COLO668 (cell line): ENCODE measurements around the gene FGF11.
"Not testable (repeated sequence)": the region's sequence is repeated elsewhere in the genome, so short reads cannot be mapped to it uniquely, and the experiment has no call there.

Experiments
- DNase-seq: peaks from one replicate; lab custom pipeline; 2025; ENCODE audit not compliant: unreplicated experiment; lab: John Stamatoyannopoulos, UW

The FGF11 gene

GRCh38 chr17:7478276-7479212, 39.2 kb downstream of the FGF11 start:
- DNase-seq = peak; percentile 7

- peak; percentile 57 for DNase-seq
Observed at GRCh38 chr17:7479213-7480088, 40.1 kb downstream of the FGF11 start, which contains the start of gene ZBTB4. Gene ZBTB4, minus strand, starts transcription at chr17:7479631. Its CDS starts 12,830 bp downstream, at chr17:7466801.

- DNase-seq = no peak
Observed at GRCh38 chr17:7480089-7480384, 40.7 kb downstream of the FGF11 start.

DNA sequence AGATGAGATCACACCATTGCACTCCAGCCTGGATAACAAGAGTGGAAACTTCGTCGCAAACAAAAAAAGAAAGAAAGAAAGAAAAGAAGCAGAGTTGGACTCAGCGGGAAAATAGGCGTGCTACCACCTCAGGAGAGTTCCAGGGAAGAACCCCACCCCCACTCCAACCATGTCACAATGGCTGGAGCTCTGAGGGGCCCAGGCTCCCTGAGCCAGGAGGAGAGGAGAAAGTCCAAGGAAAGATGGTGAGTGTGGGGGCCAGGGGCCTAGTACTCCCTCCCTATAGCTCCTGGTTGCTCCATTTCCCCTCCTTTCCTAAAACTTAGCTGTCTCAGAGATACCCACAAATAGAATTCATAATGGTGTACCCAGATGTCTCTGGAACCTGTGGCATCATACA, 42.0 kb downstream of the FGF11 start, which contains the start of gene SLC35G6:
SLC35G6 (plus strand) TSS at position 172 of the 400 bp plus-strand sequence; CDS start at position 243, 71 bp downstream.
- not testable (repeated sequence) for DNase-seq

- not testable (repeated sequence) for DNase-seq
Observed at GRCh38 chr17:7481842-7482741, 42.8 kb downstream of the FGF11 start.

DNA sequence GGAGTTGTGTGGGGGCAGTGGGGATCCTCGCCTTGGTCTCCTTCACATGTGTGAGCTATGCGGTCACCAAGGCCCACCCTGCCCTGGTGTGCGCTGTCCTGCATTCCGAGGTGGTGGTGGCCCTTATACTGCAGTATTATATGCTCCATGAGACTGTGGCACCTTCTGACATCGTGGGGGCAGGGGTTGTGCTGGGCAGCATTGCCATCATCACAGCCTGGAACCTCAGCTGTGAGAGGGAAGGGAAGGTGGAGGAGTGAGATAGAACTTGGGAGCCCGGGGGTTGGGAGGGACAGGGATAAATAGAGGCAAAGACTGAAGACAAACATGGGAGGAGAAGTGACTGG, 43.4 kb downstream of the FGF11 start:
- DNase-seq = not testable (repeated sequence)

- DNase-seq = peak; percentile 86
Observed at GRCh38 chr17:7483255-7484066, 44.1 kb downstream of the FGF11 start.

DNA sequence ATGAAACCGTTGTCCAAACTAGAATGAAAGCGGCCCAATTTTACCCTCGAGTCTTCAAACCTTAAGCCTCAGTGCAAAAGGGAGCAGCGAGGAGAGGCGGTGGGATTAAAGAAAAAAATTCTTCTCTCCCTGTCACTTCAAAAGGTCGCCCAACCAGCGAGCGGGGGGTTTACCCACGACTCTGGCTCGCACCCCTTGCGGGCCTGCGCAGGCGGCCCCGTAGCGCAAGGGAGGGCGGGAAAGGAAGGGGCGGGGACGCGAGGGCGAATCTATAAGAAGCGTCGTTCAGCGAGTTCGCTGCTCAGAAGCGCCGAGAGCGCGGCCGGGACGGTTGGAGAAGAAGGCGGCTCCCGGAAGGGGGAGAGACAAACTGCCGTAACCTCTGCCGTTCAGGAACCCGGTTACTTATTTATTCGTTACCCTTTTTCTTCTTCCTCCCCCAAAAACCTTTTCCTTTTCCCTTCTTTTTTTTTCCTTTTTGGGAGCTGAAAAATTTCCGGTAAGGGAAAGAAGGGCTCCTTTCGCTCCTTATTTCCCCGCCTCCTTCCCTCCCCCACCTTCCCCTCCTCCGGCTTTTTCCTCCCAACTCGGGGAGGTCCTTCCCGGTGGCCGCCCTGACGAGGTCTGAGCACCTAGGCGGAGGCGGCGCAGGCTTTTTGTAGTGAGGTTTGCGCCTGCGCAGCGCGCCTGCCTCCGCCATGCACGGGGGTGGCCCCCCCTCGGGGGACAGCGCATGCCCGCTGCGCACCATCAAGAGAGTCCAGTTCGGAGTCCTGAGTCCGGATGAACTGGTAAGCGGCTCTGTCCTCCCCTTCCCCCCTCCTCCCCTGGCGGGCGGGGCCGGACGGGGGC, 45.0 kb downstream of the FGF11 start, which contains the start of gene POLR2A:
POLR2A (plus strand) TSS at position 300 of the 852 bp plus-strand sequence.
- peak; percentile 93 for DNase-seq

GRCh38 chr17:7484919-7485377, 45.6 kb downstream of the FGF11 start:
- peak; percentile 8 for DNase-seq

- DNase-seq = no peak
Observed at GRCh38 chr17:7486181-7486580, 46.9 kb downstream of the FGF11 start.

- no peak for DNase-seq
Observed at GRCh38 chr17:7490144-7490543, 50.8 kb downstream of the FGF11 start.

GRCh38 chr17:7491583-7491982, 52.3 kb downstream of the FGF11 start:
- DNase-seq = no peak

DNA sequence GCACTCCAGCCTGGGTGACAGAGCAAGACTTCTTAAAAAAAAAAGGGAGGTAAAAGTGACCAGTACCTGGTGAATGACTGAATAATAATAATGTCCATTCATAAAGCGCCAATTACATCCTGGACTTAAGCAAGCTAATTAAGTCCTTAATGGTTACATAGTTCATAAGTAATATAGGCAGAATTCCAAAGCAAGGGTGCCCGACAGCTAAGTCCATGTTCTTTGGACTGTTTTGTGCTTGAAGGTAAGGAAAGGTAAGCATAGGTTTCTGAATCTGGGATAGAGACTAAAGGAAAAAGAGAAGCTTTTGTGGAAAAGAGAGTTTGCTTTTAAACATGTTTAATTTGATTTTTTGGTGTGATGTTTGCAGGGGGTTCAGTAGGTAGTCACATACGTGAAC, 54.6 kb downstream of the FGF11 start:
- DNase-seq = no peak
